A673 (cell line): ENCODE data around the gene LYRM4. TPM values are rescaled to one million over a fixed set of nuclear protein-coding genes. Genes with fewer than 3 reads are reported as not detected.

Source experiments
- BruUV-seq: library from RNA; stranded (reverse); fragments of 400-500 nt; replicated peaks from 2 replicates; lab custom pipeline; 2021; lab: Mats Ljungman, UMichigan
- CTCF ChIA-PET: fragments of 300-600 bp; sonication (Branson Sonifier 250); formaldehyde crosslinking; loops from one replicate; lab custom pipeline; 2022; ENCODE audit warnings: antibody characterized with exemption; lab: Charles Lee
- POLR2A ChIA-PET: fragments of 300-600 bp; sonication (Branson Sonifier 250); formaldehyde crosslinking; loops from one replicate; lab custom pipeline; 2022; ENCODE audit warnings: antibody characterized with exemption; ENCODE audit not compliant: low non-redundant PET; lab: Charles Lee
- DNase-seq: peaks from one replicate; pipeline ENCODE4 v3.0.0-alpha.2; 2015; ENCODE audit warnings: low spot score
- H3K27ac ChIP-seq: fragments of 200-600 bp; sonication (generic); 2 replicates; pipeline ENCODE4 v1.5.1; 2016; ENCODE audit warnings: mixed run types, low read depth, mild to moderate bottlenecking, mixed read lengths, antibody characterized with exemption, low read length; ENCODE audit not compliant: poor library complexity, severe bottlenecking
- H3K27me3 ChIP-seq: fragments of 200-600 bp; sonication (generic); replicated peaks from 2 replicates; pipeline ENCODE4 v1.6.1; 2017; ENCODE audit warnings: mixed run types, low read depth, mild to moderate bottlenecking, mixed read lengths, antibody characterized with exemption, low read length; ENCODE audit not compliant: insufficient read depth, poor library complexity
- H3K36me3 ChIP-seq: fragments of 200-600 bp; sonication (generic); 2 replicates; pipeline ENCODE4 v1.6.1; 2016; ENCODE audit warnings: mixed run types, mild to moderate bottlenecking, mixed read lengths, antibody characterized with exemption, low read length; ENCODE audit not compliant: insufficient read depth, poor library complexity, severe bottlenecking
- H3K4me1 ChIP-seq: fragments of 200-600 bp; sonication (generic); 2 replicates; pipeline ENCODE4 v1.6.1; 2017; ENCODE audit warnings: mixed run types, mild to moderate bottlenecking, mixed read lengths, antibody characterized with exemption, low read length; ENCODE audit not compliant: insufficient read depth, poor library complexity, severe bottlenecking
- H3K4me3 ChIP-seq: fragments of 200-600 bp; sonication (generic); 2 replicates; pipeline ENCODE4 v1.5.1; 2016; ENCODE audit warnings: low read depth, mixed run types, mild to moderate bottlenecking, mixed read lengths, low read length; ENCODE audit not compliant: poor library complexity, severe bottlenecking
- H3K9me3 ChIP-seq: fragments of 200-600 bp; sonication (generic); 2 replicates; pipeline ENCODE4 v1.6.1; 2016; ENCODE audit warnings: mixed run types, low read depth, mild to moderate bottlenecking, mixed read lengths, antibody characterized with exemption, low read length; ENCODE audit not compliant: poor library complexity, severe bottlenecking
- CTCF ChIP-seq: fragments of 300-800, 200-600 bp; sonication (generic); conservative IDR thresholded peaks from 2 replicates; pipeline ENCODE4 v1.5.1; 2017; ENCODE audit warnings: low read depth, mild to moderate bottlenecking, antibody characterized with exemption, low read length, moderate library complexity, mixed read lengths
- EZH2 ChIP-seq: fragments of 200-600 bp; sonication (generic); IDR thresholded peaks from 2 replicates; pipeline ENCODE4 v1.6.1; 2017; ENCODE audit warnings: borderline replicate concordance, low read depth, mild to moderate bottlenecking, mixed read lengths, antibody characterized with exemption, low read length; ENCODE audit not compliant: poor library complexity, severe bottlenecking
- intact Hi-C: fragments of 100-400 bp; cut with micrococcal nuclease; formaldehyde crosslinking; loops from one replicate; pipeline ENCODE4 v1.10.0; 2022; ENCODE audit not compliant: unreplicated experiment
- total RNA-seq: library from RNA; stranded (reverse); gene quantifications from 2 replicates; pipeline ENCODE4 v1.2.3, GENCODE V29; 2021

LYRM4 gene
- total RNA-seq, 1 experiment from 2014 or later, result 53.6 TPM

DNA sequence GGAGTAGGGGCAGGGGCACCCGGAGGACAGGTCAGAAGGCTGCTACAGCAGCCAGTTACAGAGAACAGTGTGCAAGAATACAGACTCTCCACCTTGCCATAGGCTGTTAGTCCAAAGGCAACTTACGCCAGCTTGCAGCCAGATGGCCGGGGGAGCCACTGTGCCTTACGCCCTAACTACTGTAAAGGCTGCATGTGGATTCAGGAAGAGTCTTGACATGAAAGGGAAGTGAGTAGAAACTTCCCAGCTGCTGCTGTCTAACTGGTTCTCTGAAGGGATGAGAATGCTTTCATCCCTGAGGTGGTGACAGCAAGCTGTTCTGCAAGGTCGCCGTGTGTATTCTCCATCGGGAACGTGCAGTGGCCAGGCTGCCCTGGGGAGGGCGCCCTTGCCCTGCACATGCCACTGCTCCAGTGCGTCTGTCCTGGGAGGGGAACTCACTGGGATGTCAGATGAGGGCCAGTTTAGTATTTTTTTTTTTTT lies 46.1 kb downstream of the LYRM4 start:
- H3K4me1 ChIP-seq, result peaks cover 54% of the 10 kb centered on the region
- H3K36me3 ChIP-seq, result no peaks in the 10 kb centered on the region
- ChIA-PET POLR2A (no interaction called here), CTCF (interaction anchor here (0.5 to 1.4 kb wide), 5 partner anchors 68 to 189 kb away, joined by 3 to 5 read pairs (median 3); no protein-coding TSS in a partner anchor)
- intact Hi-C loops, result loop anchor here (5.0 kb wide), 2 partner anchors 163 to 173 kb away; no protein-coding TSS in a partner anchor
- no peaks in the 10 kb centered on the region for H3K9me3 ChIP-seq
- TF ChIP-seq CTCF (peak; percentile 93), EZH2 (no peak)
- peak overlapping the region; percentile 72 for H3K27ac ChIP-seq
- no TSS peak for BruUV-seq
- H3K4me3 ChIP-seq, result no peak overlapping the region
- DNase-seq, result peak; percentile 81
- H3K27me3 ChIP-seq, result no peaks in the 10 kb centered on the region

DNA sequence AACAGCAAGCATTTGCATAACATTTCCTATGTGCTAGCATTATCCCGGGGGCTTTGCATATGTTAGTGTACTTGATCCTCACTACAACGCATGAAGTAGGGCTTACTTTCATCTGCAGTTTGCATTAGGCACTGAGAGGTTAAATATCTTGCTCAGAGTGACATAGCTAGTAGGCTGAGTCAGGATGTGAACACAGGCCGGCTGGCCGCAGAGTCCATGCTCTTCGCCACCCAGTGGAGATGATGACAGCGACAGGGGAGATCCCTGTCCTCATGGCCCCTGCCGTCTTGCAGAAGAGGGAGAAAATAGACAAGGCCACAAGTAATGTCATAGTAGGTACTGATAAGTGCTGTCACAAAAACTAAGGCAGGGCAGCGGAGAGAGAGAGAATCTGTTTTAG lies 46.9 kb downstream of the LYRM4 start:
- CTCF ChIA-PET, result interaction anchor here (0.6 to 1.2 kb wide), 4 partner anchors 69 to 464 kb away, joined by 3 to 5 read pairs (median 4); no protein-coding TSS in a partner anchor

GRCh38 chr6:5211492-5211891 lies 49.3 kb downstream of the LYRM4 start:
- POLR2A ChIA-PET, result no interaction called here
- Histone ChIP-seq H3K27ac (no peak overlapping the region), H3K27me3 (no peaks in the 10 kb centered on the region), H3K9me3 (no peaks in the 10 kb centered on the region), H3K36me3 (no peaks in the 10 kb centered on the region), H3K4me3 (no peak overlapping the region), H3K4me1 (peaks cover 56% of the 10 kb centered on the region)
- BruUV-seq, result no TSS peak
- CTCF ChIA-PET, result no interaction called here
- no peak for TF ChIP-seq EZH2
- TF ChIP-seq CTCF, result no peak
- intact Hi-C loops, result loop anchor here (5.0 kb wide), 1 partner anchor 166 kb away; no protein-coding TSS in a partner anchor
- no peak for DNase-seq

More for the DNA sequence above, 46.9 kb downstream of the LYRM4 start:
- peaks cover 54% of the 10 kb centered on the region for H3K4me1 ChIP-seq
- H3K36me3 ChIP-seq, result no peaks in the 10 kb centered on the region
- no peak for DNase-seq
- no peaks in the 10 kb centered on the region for H3K9me3 ChIP-seq
- H3K4me3 ChIP-seq, result no peak overlapping the region
- TF ChIP-seq CTCF (0 out of 2 replicates have a peak, but pooled peaks have one; percentile 17), EZH2 (no peak)
- POLR2A ChIA-PET, result no interaction called here
- intact Hi-C loops, result loop anchor here (5.0 kb wide), 1 partner anchor 163 kb away; no protein-coding TSS in a partner anchor
- BruUV-seq, result no TSS peak
- peak overlapping the region; percentile 72 for H3K27ac ChIP-seq
- H3K27me3 ChIP-seq, result no peaks in the 10 kb centered on the region
